ENCODE measurements around the gene PAX9. TPM values are rescaled to one million over a fixed set of nuclear protein-coding genes. Genes with fewer than 3 reads are reported as not detected.
A peak's percentile ranks its signal among the peaks of the same experiment; 100 is the strongest.

Gene PAX9
- total RNA-seq, 8 experiments from 2014 or later, result 0.16 to 7.1 (median 1.1) TPM

DNA sequence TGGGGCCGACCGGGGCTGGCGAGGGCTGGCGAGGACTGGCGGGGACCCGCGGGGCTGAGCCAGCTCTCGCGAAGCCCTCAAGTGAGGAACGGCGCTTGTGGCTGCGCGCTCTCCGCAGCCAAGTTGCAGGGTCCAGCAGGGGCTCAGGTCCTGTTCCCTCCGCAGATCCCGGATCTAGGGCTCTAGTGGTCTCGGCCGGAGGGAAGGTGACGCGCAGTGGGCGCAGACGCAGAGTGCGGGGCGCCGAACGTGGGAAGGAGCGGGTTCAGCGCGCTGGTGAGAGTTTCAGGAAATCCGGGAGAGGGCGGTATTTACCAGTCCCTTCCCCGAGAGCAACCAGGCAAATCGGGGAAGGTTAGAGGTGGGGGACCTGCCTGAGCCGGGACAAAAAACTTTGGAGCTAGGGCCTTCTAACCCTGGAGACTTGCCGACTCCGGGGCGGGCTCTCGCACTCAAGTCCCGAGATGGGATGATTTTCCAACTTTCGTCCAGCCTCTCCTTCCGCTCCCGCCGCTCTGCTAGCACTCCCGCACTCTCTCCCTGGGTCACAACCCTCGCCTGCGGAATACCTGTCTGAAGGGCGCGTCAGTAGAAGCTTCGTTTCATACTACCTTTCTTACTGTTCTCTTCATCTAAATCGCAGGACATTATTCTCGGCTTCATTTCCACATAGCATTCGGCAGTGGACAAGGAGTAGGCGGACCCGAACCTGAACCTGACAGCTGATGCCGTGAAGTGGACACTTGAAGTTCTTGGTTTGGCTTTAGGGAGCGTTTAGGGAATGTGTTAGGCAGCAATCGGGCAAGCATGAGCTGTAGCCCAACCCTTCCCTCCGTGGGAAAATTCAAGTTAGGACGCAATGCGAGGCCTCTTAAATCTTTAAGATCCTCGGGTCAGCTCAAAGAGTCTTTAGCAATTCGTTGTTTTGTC is 13.6 kb upstream of the PAX9 start:
- Histone ChIP-seq H3K27ac (no peak overlapping the region), H3K4me3 (peak overlapping the region; percentile 26 to 52 (median 40)), H3K4me1 (replicated peaks in 1 of 2) (no peaks in the 10 kb centered on the region)
- 0 to 55% (median 7%) methylated on average over 1 to 32 of the region's 62 CpGs for WGBS, 10 experiments
- ATAC-seq (replicated peaks in 6 of 8), result peak; percentile 82 to 89 (median 85)
- in situ Hi-C loops (cut with MboI; ENCODE audit: low pct_unique_long_range_greater_than_20kb in 2 of 9, low sequenced_read_pairs in 9 of 9, unreplicated experiment in 9 of 9), result loop anchor here in 4 of 9 experiments (10.0 to 25.0 kb wide), 4 partner anchors 287 to 514 kb away; partner anchors contain the start of gene SLC25A21 (in 1 of the 4)

DNA sequence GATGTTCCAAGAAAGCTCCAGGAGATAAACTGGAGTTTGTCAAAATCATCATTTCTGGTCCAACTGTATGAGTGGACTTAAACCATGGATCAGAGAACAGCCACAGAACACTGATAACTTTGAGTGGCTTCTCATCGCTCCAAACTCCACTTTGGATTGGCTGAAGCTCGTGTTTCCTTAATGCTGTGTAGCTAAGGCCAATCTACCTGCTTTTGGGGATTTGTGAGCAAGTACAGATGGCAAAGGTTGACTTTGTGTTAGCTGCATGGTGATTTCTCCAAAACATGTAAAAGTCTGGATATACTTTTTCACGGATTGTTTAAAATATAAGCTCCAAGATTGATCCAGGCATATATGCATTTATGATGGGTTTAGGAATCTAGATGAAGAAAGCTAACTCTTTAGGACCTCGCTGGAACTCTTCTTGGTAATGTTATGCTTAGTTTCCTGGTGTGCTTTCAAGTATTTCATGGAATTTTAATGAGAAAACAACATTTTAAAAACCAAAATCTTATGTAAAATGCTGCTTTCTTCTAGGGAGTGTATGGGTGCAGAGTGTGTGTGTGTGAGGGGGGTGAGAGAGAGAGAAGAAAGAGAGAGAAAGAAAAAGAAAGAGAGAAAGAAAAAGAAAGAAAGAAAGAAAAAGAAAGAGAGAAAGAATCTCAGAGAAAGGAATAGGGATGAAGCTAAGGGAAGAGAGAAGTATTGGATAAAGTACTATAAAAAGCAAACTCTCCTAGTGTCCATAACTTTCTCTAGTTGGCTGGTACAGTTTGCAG is 11.6 kb upstream of the PAX9 start:
- no peaks in the 10 kb centered on the region for H3K4me1 ChIP-seq (replicated peaks in 1 of 2)
- in situ Hi-C loops (cut with MboI; ENCODE audit: low pct_unique_long_range_greater_than_20kb in 2 of 9, low sequenced_read_pairs in 9 of 9, unreplicated experiment in 9 of 9), result loop anchor here in 6 of 9 experiments (10.0 to 25.0 kb wide), 6 partner anchors 105 to 512 kb away; partner anchors contain the start of genes NKX2-1 (in 1 of the 6) and SLC25A21 (in 1 of the 6)
- no peak overlapping the region for H3K4me3 ChIP-seq
- H3K27ac ChIP-seq, result no peak overlapping the region
- 2 to 54% (median 10%) methylated on average over 1 to 4 of the region's 4 CpGs for WGBS, 10 experiments
- ATAC-seq (replicated peaks in 6 of 8), result no peak

DNA sequence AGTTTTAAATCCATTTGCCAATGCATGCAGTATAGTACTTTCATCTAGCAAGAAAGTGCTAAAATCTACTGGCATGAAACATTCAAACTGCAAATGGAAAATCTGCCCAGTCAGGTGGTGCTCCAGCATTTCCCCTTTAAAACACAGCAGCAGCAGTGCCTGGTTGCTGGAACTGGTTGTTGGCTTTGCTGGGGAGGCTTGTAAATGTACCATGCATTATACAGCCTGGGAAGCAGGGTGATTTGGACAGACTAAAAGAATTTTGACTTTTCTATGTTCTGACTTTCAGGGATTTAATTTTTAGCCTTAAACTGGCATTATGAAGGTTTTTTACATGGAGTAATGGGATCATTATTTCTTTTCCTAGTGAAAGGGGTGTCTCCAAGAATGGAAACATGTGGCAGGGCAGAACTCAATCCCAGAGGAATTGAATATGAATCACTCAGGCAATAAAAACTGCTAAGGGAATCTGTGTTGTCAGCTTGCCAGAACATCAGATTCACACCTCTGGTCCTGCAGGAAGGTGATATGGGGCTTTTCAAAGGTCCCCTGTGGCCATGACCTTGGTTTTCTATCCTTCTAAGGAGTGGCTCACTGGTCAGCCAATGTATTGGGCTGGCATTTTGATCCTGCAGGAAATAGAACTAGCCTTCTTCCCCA is 9.0 kb upstream of the PAX9 start:
- in situ Hi-C loops (cut with MboI; ENCODE audit: low pct_unique_long_range_greater_than_20kb in 2 of 9, low sequenced_read_pairs in 9 of 9, unreplicated experiment in 9 of 9), result loop anchor here in 4 of 9 experiments (10.0 to 25.0 kb wide), 4 partner anchors 102 to 285 kb away; partner anchors contain the start of gene NKX2-1 (in 1 of the 4)
- no peak overlapping the region for H3K4me3 ChIP-seq
- peaks cover 5 to 12% of the 10 kb centered on the region in 2 donors for H3K4me1 ChIP-seq (replicated peaks in 1 of 2)
- ATAC-seq (replicated peaks in 6 of 8), result no peak
- no peak overlapping the region for H3K27ac ChIP-seq

DNA sequence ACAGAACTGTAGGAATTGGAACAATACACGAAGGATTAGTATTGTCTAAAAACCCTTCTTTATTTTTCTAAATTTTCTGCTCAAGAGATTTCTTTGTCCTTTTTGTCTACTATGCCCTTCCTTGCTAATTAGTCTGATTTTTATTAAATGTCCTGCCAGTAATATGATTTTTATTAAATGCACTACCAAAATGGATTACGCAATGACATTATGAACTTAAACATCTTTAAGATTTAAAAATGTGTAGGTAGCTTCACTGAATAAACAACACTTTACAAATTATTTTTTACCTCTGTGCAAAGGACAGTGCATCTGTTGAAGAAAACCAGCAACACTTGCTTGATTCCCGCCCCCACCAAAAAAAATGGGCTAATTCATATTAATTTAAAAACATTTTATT is 8.2 kb upstream of the PAX9 start:
- 29 to 81% (median 47%) methylated on average over 1 to 3 of the region's 3 CpGs; no CpG with 5 or more reads in 2 of the 10 experiments for WGBS, 10 experiments
- Histone ChIP-seq H3K4me3 (no peak overlapping the region), H3K4me1 (replicated peaks in 1 of 2) (peaks cover 6 to 12% of the 10 kb centered on the region in 2 donors), H3K27ac (no peak overlapping the region)
- ATAC-seq (replicated peaks in 6 of 8), result no peak
- in situ Hi-C loops (cut with MboI; ENCODE audit: low pct_unique_long_range_greater_than_20kb in 2 of 9, low sequenced_read_pairs in 9 of 9, unreplicated experiment in 9 of 9), result loop anchor here in 4 of 9 experiments (10.0 to 25.0 kb wide), 4 partner anchors 101 to 284 kb away; partner anchors contain the start of gene NKX2-1 (in 1 of the 4)

DNA sequence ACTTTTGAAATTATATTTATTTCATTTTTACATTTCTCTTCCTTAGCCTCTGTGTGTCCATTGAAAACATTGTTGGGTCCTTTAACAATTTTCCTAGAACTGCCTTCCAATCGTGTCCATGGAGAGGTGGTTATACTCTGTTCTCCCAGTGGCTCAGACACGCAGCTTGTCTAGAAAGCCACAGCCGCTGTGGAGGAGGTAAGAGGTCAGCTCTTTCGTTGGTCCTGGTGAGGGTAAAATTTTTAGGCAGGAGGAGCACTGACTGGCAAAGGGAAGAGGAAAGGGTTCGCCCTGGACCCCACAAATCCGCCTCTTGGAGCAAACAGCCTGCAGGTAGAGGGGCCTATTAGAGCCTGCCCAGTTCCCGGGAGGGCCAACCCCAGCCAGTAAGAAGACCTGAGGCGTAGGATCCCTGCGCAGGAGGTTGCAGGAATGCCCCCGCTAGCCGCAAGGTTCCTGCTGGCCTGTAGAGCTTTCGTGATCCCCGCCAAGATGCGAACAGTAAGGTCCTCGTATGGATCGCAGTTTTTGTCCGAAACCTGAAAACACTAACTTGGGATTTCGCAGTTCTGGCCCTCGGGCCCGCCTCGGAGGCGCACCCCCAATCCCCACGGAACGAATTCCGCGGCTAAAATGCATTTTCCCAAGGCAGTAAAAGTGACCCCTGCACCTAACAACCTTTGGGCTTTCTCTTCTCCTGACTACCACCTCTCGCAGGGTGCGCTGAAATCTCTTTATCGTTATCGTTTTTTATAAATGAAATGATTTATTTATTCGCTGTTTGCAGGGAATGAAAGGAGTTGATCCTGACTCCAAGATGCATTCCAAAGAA is 7.5 kb upstream of the PAX9 start:
- in situ Hi-C loops (cut with MboI; ENCODE audit: low pct_unique_long_range_greater_than_20kb in 2 of 9, low sequenced_read_pairs in 9 of 9, unreplicated experiment in 9 of 9), result loop anchor here in 4 of 9 experiments (10.0 to 25.0 kb wide), 4 partner anchors 101 to 283 kb away; partner anchors contain the start of gene NKX2-1 (in 1 of the 4)
- WGBS, 10 experiments, result 0 to 51% (median 4%) methylated on average over 1 to 23 of the region's 31 CpGs
- no peak for ATAC-seq (replicated peaks in 6 of 8)
- Histone ChIP-seq H3K27ac (no peak overlapping the region), H3K4me1 (replicated peaks in 1 of 2) (peaks cover 6 to 12% of the 10 kb centered on the region in 2 donors), H3K4me3 (no peak overlapping the region)

DNA sequence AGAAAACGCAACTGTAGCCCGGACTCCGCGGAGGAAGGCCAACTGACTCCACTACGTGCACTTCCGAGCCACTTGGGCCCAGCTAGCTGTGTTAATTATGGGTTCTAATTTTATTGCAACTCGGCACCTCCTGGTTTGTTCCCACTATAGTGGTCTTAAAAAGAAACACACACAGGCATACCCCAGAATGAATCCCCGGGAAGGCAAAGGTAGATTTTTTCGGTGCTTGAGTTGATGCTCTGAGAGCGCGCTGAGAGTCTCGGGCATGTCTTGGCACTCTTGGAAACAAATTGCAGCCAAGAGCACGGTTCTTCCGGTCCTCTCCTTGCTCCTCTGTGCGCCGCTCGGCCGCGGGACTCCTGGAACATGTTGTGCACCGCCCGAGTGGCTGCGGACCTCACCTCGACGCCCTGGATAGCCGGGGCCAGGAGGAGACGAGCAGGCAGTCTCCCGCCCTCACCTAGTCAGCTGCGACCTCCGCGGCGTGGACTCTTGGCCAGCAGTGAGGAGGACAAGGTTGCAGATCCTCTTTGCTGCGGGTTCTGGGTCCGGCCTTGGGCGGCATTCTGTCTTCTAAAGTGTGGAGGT is 6.8 kb upstream of the PAX9 start:
- Histone ChIP-seq H3K27ac (no peak overlapping the region), H3K4me3 (no peak overlapping the region), H3K4me1 (replicated peaks in 1 of 2) (peaks cover 6 to 12% of the 10 kb centered on the region in 2 donors)
- no peak for ATAC-seq (replicated peaks in 6 of 8)
- 0 to 40% (median 13%) methylated on average over 1 to 21 of the region's 34 CpGs; no CpG with 5 or more reads in 2 of the 10 experiments for WGBS, 10 experiments
- in situ Hi-C loops (cut with MboI; ENCODE audit: low pct_unique_long_range_greater_than_20kb in 2 of 9, low sequenced_read_pairs in 9 of 9, unreplicated experiment in 9 of 9), result loop anchor here in 4 of 9 experiments (10.0 to 25.0 kb wide), 4 partner anchors 100 to 282 kb away; partner anchors contain the start of gene NKX2-1 (in 1 of the 4)

DNA sequence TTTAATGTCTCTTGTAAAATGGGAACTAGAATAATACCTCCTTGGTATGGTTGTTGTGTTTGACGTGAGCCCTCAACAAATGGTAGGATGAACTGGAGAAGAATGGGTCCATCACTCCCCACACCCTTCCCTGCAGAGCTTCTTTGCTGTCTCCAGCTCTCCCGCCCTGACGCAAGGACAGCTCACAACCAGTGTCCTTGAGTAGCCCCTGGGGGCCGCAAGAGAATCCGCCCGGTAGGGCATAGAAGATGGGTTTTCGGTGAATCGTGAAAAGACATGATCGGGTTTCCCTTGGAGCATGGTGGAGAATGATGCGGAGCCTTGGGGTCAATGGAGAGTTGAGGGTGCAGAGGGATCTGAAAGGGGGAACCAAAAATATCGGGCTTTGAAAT is 6.1 kb upstream of the PAX9 start:
- Histone ChIP-seq H3K27ac (no peak overlapping the region), H3K4me1 (replicated peaks in 1 of 2) (peaks cover 6 to 12% of the 10 kb centered on the region in 2 donors), H3K4me3 (no peak overlapping the region)
- in situ Hi-C loops (cut with MboI; ENCODE audit: low pct_unique_long_range_greater_than_20kb in 2 of 9, low sequenced_read_pairs in 9 of 9, unreplicated experiment in 9 of 9), result loop anchor here in 4 of 9 experiments (10.0 to 25.0 kb wide), 4 partner anchors 99 to 282 kb away; partner anchors contain the start of gene NKX2-1 (in 1 of the 4)
- no peak for ATAC-seq (replicated peaks in 6 of 8)
- 0 to 40% (median 25%) methylated on average over 1 to 10 of the region's 11 CpGs; no CpG with 5 or more reads in 1 of the 10 experiments for WGBS, 10 experiments

DNA sequence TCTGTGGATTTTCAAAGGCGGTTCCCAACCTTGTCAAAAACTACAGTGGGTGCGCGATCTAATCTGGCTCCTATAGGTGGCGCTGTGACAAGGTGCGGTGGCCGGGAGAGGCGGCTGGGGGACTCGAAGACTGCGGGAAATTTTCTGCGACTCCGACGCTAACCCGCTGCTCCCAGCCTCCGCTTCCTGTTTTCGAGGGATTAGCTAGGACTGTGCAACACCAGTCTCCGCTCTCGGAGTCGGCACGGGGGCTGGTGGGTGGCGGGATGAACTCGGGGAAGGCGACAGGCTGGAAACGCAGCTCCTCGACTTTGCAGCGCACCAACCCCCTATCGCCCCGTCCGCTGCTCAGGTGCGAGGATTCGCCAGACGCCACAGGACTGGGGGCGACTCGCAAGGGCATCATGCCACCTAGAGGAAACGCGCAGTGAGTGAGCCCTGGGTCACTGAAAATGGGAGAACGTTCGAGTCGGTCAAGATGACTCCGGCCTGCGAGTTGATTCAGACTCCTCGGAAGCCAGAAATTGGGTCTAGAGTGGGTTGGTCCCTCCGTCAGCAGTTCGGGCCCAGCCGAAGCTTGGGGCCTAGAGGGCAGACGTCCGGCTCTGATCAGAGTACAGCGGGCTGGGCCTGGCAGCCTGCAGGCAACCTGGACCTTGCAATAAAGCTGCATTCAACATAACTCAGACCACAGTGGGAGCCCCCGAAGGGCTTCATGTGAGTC is 5.5 kb upstream of the PAX9 start:
- Histone ChIP-seq H3K4me1 (replicated peaks in 1 of 2) (peaks cover 6 to 12% of the 10 kb centered on the region in 2 donors), H3K4me3 (peak overlapping the region in 1 of 5 donors; percentile 5), H3K27ac (no peak overlapping the region)
- in situ Hi-C loops (cut with MboI; ENCODE audit: low pct_unique_long_range_greater_than_20kb in 2 of 9, low sequenced_read_pairs in 9 of 9, unreplicated experiment in 9 of 9), result loop anchor here in 4 of 9 experiments (10.0 to 25.0 kb wide), 4 partner anchors 99 to 281 kb away; partner anchors contain the start of gene NKX2-1 (in 1 of the 4)
- 0 to 40% (median 3%) methylated on average over 1 to 17 of the region's 48 CpGs; no CpG with 5 or more reads in 3 of the 10 experiments for WGBS, 10 experiments
- ATAC-seq (replicated peaks in 6 of 8), result peak in 7 of 8 experiments; percentile 37 to 56 (median 50)

DNA sequence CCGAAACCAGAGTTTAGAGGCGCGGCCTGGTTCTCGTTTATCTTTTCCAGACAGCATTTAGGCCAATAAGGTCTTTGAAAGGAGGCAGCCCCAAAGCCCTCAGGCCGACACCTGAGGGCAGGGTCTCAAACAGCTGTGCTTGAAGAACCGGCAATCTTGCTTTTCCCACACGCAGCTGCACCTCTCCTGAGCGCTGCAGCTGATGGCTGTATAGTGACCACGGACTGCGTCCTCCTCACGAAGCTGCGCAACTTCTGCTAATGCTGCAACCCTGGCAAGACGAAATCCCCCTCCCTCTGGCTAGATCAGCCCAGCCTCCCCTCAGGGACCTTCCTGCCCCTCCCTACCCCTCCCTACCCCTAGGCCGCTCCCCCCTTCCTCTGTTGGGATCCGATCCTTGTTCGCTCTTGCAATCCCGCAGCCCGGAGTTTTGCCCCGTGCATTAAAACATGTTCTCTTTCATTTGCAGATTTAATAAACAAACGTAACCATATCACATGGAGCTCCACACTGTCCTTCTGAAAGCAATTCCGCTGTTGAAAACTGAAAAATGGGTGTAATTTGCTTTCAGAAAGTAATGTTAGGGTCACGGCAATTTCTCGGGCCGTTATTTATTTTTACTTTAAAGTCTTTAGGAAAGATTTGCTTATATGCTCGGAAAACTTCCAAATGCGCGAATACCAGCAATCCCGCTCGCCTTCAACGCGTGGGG is 4.8 kb upstream of the PAX9 start:
- in situ Hi-C loops (cut with MboI; ENCODE audit: low pct_unique_long_range_greater_than_20kb in 2 of 9, low sequenced_read_pairs in 9 of 9, unreplicated experiment in 9 of 9), result loop anchor here in 4 of 9 experiments (10.0 to 25.0 kb wide), 4 partner anchors 98 to 280 kb away; partner anchors contain the start of gene NKX2-1 (in 1 of the 4)
- Histone ChIP-seq H3K27ac (no peak overlapping the region), H3K4me3 (peak overlapping the region in 1 of 5 donors; percentile 14), H3K4me1 (replicated peaks in 1 of 2) (peaks cover 6 to 12% of the 10 kb centered on the region in 2 donors)
- ATAC-seq (replicated peaks in 6 of 8), result peak in 2 of 8 experiments; percentile 2 to 21
- 0 to 57% (median 15%) methylated on average over 2 to 12 of the region's 31 CpGs; no CpG with 5 or more reads in 1 of the 10 experiments for WGBS, 10 experiments
